Fibroblast of upper back skin (primary cell): ENCODE data around the gene ATP8A1.
A peak's percentile ranks its signal among the peaks of the same experiment; 100 is the strongest.
"Not testable (repeated sequence)": the region's sequence is repeated elsewhere in the genome, so short reads cannot be mapped to it uniquely, and the experiment has no call there.

ENCODE experiments used
- DNase-seq: peaks from one replicate; pipeline ENCODE4 v3.0.0-alpha.2; 2013

Gene ATP8A1

DNA sequence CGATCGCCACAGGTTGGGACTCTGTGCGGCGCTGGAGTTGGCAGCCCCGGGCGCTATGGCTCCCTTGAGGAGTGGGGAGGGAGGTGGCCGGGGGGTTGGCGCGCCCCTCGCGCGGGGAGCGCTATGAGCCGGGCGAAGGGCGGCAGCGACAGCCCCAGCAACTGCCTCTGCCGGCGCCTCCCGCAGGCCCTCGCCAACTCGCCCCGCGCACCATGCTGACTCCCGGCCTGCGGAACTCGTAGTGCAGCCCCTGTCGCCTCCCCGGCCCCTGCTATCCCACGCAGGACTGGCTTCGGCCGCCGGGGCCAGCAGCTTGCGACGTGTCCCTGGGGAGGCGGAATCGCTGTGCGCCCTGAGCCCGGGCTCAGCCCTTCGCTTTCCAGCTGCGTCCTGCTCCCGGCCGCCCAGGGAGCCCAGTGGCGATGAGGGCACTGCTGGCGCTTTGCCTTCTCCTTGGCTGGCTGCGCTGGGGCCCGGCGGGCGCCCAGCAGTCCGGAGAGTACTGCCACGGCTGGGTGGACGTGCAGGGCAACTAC lies 259.2 kb downstream of the ATP8A1 start:
- DNase-seq: no peak

DNA sequence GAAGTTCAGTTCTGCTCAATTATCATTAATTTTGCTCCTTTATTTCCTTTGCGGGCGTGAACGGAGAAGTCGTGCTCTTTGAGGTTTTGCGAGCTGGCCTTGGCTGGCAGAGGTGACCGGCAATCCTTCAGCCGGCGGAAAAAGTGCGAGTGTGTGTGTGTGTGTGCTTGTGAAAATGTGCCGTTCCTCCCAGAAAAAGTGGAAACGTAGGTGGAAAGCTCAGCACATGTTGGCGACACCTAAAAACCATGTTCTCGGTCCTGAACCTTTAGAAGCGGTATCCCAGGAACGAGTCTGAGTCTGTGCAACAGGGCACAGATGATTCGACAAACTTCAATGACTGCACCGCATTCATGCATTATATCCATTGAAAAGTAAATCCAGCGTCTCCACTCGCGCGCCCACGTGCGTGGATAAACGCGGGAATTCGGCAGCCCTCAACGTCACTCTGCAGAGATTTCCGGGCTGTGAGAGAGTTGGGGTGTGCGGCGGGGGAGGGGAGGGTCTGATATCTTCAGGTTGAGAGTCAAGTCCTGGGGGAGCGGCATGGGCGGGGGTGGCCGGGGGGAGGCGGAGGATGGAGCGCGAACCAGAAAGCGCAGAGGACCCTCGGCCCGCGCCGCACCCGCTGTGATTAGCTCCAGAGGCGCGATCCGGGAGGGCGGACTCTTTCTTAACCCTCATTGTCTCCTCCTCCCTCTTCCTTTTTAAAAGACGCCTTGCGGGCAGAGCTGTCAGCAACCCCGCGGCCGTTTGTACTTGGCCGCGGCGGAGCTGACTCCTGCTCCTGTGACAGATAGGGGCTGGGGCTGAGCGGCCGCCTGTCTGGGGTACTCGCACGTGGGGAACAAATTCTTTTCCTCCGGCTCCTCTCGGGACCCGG lies 259.9 kb downstream of the ATP8A1 start, which contains the start of gene SHISA3:
TSS of gene SHISA3 (plus strand) at position 737 of the 883 bp plus-strand sequence. CDS start 569 bp downstream, outside the sequence.
- peak; percentile 15 for DNase-seq

DNA sequence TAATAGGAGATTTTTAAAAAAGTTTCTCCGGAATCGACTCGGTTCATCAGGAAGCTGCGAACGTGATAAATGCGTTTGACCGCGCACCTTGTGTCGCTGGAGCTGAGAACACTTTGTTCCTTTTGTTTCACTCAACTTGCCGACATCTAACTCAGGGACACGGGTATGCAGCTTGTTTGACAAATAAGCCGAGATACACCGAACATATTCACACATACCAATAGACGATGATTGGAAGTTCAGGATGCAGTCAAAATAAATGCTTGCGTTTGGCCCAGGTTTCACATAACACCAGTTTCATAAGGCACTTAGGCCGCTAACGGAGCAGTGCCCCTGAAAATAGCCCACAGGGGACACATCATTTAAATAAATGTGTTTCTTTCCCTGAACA lies 260.5 kb downstream of the ATP8A1 start:
- no peak for DNase-seq

DNA sequence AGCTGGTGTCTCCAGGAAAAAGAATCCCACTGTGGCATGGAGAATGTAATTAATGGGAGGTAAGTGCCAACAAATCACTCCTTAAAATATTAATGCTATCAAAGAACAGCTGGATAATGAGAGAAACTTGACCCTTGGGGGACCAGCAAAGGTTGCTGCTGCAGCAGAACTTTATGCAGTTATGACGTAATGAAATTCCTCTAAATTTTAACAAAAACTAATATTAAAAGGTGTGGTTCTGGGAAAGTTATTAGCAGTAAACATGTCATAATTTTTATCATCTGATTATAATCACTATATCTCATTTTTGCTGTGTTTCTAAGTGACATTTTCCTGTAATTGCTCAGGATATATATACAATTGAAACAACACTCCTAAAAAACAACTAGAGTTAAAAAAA lies 261.3 kb downstream of the ATP8A1 start:
- no peak for DNase-seq

DNA sequence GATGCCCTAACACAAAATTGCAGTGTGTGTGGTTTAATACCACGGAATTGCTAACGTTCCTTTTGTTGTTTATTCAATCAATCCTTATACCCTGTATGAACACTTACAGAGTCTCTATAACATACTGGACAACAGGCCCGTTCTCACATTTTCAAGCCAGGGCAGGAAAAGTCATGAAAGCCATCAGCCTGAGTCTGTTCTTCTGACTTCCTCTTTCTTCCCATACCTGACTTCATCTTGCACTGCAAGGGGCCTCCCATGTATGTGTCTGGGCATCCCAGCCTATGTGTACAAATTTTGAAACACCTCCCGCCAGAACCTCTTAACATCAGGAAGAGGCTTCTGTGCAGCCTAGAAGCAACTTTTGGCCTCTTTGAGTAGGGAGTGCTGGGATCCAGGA lies 264.5 kb downstream of the ATP8A1 start:
- no peak for DNase-seq

DNA sequence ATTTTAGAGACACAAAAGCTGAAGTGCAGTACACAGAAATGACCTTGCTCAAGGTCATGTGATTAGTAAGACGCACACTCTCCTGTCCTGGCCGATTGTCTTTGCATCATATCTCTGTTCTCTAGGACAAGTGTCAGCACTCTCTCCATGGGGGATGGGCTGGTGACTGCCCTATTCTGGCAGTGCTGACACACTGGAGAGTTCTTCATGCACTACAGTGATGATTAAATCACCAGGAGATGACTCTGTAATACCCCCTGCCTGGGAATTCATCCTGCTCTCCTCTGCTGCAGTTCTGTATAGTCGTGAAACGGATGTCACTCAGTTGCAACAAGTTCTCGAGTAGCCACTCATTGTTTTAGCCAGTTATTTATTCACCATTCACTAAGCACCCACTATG lies 264.9 kb downstream of the ATP8A1 start:
- no peak for DNase-seq

DNA sequence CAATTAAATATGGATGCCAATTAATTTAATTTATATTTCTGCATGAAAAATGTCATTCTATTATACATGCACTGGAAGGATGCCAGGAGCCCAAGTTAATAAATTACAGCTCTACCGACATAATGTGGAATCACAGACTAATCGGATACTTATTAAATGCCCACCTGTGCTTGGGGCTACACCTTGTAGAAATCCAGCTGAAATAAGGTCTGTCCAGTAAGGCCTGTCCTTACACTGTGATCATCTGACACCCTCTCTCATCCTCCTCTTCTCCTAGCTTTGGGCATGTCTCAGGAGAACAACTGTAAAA lies 265.6 kb downstream of the ATP8A1 start:
- no peak for DNase-seq

DNA sequence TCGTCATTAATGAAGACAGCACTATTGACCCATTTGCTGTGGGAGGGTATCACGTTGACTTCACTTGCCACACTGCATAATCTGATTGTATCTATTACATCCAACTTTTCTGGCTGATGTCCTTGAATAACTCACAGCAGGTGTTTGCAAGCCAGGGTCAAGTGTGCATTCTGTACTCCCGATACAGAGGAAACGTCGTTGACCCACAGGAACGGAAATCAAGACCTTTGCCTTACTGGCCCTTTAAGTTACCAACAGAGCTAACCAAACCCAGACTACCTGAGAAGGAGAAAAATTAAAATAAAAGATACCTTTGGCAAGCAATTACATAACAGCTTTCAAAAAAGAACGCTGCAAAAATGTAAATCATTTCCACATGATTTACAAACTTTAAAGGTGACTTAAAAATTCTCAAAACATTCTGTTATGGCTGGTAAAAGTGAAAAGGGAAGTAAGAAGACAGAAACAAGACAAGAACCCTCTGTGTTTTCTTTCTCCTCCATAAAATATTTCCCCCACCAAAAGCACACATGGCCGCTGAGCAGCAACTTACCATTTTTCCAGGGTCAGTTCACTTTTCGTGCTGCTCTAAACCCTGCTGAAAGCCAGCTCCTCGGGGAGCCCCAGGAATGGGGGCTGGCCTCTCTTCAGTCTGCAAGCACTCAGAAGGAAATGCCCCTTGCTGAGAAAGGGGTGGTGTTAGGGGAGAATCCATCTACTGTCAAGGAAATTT lies 266.1 kb downstream of the ATP8A1 start:
- no peak for DNase-seq

DNA sequence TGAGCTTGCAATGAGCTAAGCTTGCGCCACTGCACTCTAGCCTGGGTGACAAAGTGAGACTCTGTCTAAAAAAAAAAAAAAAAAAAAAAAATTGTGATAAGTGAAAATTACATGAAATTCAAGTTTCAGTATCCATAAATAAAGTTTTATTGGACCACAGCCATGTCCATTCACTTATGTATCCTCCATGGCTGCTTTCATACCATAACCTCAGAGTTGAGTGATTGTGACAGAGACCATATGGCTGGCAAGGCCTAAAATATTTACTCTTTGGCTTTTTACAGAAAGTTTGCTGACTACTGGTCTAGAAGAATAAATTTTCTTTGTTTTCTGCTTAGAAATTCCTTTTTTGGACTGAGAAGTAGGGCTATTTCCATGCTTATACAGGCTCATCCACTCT lies 271.4 kb downstream of the ATP8A1 start:
- no peak for DNase-seq

DNA sequence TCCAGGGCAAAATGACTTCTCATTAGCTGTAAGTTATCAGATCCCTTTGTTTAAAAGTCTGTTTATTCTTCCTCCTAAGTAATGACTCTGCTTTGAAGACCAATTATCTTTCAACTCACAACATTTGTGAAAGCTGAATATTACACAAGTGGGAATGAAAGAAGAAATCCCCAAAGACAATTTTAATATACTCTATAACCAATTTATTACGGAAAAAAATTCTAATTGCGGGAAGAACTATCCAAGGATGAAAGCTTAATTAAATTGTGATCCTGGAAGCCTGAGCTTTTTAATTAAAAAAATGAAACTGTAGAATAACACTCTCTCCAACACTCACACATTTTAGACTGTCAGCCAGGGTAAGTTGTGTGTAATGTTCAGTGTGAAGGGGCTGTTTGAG lies 275.2 kb downstream of the ATP8A1 start:
- no peak for DNase-seq

DNA sequence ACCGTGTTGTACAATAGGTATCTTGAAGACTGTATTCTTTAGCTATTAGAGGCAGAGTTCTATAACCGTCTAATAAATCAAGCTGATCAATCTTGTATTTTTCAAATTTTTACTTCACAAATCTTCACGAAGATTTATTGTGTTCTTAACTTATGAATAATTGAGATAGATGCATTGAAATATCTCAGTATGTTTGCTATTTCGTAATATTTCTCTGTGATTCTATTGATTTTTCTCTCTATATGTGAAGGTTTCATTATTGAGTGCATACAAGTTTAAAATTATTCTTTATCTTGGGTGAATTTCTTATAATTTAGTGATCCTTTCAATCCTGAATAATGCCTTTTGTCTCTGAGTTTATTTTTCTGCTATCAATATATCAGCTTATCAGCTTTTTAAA lies 279.4 kb downstream of the ATP8A1 start:
- no peak for DNase-seq

DNA sequence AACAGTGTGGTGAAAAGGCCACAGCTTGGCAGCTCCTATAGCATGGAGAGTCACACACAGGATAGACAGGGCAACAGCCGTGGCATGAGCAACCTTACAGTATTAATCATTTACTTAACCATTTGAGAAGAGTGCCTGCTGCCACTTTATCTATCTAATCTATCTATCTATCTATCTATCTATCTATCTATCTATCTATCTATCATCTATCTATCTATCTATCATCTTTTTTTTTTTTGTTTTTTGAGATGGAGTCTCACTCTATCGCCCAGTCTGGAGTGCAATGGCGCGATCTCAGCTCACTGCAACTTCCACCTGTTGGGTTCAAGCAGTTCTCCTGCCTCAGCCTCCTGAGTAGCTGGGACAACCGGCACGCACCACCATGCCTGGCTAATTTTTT lies 284.6 kb downstream of the ATP8A1 start:
- not testable (repeated sequence) for DNase-seq

DNA sequence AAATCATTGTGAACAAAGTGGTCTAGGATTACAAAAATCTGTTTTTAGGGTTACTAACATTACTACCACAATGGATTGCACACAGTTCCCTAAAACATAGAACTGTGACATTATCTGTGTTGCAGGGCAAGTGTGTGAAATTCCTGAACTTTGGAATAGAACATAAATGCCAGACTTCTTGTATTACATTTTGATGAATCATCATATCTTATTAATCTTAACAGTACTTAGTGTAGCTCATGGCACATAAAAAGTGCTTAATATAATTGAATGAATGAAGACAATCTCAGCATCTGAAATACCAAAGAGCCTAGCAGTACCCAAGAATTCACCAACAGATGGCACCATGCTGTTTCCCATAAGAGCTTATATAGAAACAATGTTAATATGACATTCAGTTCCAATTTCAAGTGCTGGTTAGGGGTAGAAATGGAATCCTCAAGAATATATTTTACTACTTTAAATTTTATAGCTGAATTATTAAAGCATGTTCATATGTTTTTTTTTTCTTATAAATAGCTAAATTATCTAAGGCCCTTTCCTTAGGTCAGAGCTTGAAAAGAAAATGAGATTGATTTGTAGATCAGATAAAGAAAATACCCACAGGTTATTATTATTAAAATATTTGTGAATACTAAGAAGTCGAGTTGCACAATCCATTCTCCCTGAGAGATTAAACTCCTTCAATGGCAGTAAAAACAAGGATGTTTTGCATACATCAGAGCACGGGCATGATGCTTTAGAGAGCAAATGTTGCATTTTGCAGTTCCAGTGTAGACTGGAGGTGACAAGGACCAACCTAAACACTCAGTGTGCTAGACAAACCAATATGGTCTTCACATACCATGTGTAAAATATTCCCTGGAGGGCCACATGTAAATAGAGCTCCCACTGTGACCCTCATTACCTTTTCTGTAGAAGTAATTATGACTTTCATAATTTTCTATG lies 285.3 kb downstream of the ATP8A1 start:
- DNase-seq: peak; percentile 51

DNA sequence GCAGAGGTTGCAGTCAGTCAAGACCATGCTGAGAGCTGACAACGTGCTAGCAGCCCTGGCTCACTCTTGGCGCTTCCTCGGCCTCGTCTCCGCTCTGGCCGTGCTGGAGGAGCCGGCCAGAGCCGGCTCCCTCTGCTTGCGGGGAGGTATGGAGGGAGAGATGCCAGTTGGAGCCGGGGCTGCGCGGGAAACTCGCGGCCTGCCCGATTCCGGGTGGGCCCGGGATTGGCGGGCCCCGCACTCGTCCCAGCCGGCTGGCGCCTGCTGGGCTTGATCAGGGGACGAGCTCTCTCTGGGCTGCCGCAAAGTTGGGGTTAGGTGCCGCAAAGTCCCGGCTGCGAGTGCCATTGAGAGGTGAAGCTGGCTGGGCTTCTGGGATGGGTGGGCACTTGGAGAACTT lies 287.4 kb downstream of the ATP8A1 start:
- no peak for DNase-seq

DNA sequence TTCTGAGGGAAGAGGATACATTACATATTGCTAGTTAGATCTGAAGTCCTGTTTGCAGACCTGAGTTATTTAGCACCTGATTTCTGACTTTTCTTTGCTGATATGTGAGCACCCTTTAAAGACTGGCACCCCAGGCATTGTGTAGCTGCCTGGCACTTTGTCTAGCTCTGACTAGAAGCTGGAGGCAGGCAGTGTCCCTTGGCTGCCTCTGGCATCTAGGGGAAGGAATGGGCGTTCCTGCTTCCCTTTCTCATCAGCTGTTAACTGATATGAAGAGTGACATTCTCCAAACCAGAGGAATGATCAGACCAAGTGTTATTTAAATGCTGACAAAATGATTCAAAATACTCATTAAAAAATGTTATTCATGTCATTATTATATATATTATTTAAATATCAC lies 289.9 kb downstream of the ATP8A1 start:
- DNase-seq: no peak

DNA sequence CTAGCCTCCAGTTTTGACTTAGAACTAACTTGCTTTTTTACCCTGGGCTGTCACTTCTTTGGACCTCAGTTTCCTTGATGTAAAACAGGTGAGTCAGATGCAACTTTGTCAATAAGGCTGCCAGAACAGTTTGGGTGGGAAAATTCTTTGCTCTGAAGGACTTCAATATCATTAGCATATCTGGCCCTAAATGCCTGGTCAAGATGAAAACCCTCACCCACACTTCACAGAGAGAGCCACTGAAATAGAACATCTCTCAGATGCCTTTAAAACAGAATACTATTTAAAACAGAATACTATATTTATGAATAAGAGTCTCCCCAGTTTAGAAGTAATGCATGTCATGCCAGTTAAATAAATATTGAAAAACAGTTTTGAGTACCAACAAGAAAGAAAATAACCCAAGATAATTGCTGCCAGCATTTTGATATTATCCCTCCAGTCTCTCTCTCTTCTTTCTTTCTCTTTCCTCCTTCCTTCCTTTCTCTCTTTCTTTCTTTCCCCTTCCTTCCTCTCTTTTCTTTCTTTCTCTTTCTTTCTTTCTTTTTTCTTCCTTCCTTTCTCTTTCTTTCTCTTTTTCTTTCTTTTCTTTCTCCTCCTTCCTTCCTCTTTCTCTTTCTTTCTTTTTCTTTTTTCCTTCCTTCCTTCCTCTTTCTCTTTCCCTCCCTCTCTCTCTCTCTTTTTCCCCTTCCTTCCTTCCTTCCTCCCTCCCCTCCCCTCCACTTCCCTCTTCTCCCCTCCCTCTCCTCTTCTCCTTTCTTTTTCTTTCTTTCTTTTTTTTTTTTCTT lies 292.4 kb downstream of the ATP8A1 start:
- DNase-seq: no peak

DNA sequence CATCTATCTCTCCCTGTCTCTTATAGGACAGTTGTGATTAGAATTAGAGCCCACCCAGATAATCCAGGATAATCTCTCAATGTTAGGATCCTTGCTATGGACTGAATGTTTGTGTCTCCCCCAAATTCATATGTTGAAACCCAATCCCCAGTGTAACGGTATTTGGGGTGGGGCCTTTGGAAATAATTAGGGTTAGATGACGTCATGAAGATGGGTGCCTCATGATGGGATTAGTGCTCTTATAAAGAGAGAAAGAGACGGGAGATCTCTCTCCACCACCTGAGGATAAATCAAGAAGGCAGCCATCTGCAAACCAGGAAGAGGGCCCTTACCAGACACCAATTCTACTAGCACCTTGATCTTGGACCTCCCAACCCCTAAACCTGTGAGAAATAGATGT lies 293.3 kb downstream of the ATP8A1 start:
- DNase-seq: no peak

DNA sequence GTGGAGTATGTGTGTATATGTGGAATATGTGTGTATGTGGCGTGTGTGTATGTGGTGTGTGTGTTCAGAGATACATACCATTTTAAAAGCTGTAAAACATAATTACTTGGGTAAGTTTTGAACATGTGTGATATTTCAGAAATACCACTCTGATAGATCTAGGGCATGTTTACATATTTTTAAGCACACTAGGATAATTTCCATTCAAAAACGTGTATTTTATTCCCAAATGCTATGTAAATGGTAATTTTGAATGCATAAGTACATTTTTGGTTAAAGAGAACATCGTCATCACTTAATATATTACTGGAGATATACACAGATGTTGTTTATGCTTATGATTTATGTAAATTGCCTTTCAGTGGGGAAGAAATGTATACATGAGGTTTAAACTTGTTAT lies 294.3 kb downstream of the ATP8A1 start:
- no peak for DNase-seq

DNA sequence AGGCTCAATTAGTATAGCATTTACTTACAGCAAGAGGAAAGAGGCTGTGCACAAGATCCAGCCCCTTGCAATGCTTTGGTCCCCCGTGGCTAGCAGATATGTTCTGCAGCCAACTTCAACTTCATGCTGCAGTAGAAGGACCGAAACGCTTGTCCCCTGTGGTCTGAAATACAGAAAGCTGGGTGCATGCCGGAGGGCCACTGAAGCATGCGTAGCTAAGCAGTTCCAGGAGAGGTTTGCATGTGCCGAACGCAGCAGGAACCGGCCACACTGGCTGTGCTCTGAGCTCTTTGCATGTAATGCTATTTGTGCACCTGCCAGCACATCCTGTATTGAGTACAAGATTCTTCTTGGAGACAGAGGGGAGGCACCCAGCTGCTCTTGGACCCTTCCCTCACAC lies 295.4 kb downstream of the ATP8A1 start:
- no peak for DNase-seq

DNA sequence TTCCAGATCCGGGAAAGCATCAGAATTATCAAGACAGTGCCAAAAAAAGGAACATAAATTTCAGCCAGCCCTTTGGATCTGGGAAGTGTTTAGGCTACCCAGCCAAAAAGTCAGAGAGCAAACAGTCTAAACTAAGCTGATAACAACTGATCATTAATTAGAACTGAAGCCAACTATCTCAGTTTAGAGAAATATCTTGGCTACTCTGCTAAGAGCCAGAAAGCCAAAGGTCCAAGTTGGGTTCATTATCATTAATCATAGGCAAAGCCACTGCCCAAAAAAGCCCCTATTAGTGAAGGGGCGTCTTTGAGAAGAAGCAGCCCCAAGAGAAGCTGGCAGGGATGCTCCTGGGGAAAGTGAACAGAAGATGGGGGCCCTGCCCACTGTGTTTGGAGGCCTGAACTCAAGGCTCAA lies 296.6 kb downstream of the ATP8A1 start:
- DNase-seq: no peak

DNA sequence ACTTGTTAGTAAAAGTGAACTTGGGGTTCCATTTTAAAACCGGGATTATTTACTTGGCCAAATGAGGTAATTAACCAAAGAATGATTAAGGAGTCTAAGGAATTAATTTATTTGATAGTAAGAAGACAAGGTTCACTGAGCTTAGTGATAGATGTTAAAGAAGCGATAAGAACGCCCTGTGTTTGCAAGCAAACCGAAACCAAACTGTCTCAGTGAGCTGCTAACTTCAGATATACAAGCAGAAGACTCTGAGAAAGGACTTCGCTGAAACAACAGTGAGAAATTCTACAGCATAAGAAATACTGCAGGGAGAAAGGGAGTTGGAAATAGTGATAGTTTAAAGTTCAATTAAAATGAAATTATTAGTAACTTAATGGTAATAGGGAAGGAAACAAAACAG lies 297.2 kb downstream of the ATP8A1 start:
- DNase-seq: no peak
